ENCODE measurements around the gene FIP1L1. TPM values are rescaled to one million over a fixed set of nuclear protein-coding genes. Genes with fewer than 3 reads are reported as not detected.

FIP1L1 gene
- total and polyA plus RNA-seq, 2 of the 4 experiments (the other 2 are of a cell fraction), result 31.1 to 37.5 TPM

- no peak for DNase-seq
- Histone ChIP-seq H3K56ac (ENCODE audit: extremely low read depth, insufficient read depth, low read length) (no peak overlapping the region), H3K4ac (ENCODE audit: low read depth, low read length) (no peak overlapping the region), H3K4me1 (ENCODE audit: control insufficient read depth, insufficient read depth, low read length) (no peaks in the 10 kb centered on the region), H3K23ac (ENCODE audit: low read depth, low read length) (no peak overlapping the region), H3K9me1 (ENCODE audit: insufficient read depth, low read length) (peaks cover 6% of the 10 kb centered on the region), H3K9ac (ENCODE audit: low read depth, low read length) (no peak overlapping the region), H3K14ac (replicated peaks; ENCODE audit: low read depth, low read length) (no peak overlapping the region), H3K9me3 (ENCODE audit: control insufficient read depth, insufficient read depth, low read length) (no peaks in the 10 kb centered on the region), H2BK5ac (ENCODE audit: low read depth, low read length, poor library complexity, severe bottlenecking) (no peak overlapping the region), H3K27ac (ENCODE audit: insufficient read depth, low read length) (no peak overlapping the region), H3K79me1 (ENCODE audit: low read depth in 1 of 2, low read length in 2 of 2) (peaks cover 18 to 33% of the 10 kb centered on the region in 2 experiments), H3K27me3 (ENCODE audit: control insufficient read depth, insufficient read depth, low read length) (no peaks in the 10 kb centered on the region), H3K4me3 (ENCODE audit: insufficient read depth, low read depth, low read length) (no peak overlapping the region), H3K4me2 (ENCODE audit: low read depth, low read length) (no peak overlapping the region), H4K8ac (ENCODE audit: low read depth in 2 of 2, low read length in 2 of 2) (no peak overlapping the region), H2AK9ac (replicated peaks; ENCODE audit: low read depth, low read length, poor library complexity) (no peak overlapping the region), H2AFZ (replicated peaks; ENCODE audit: low read length, poor library complexity) (no peak overlapping the region), H4K5ac (ENCODE audit: low read depth, low read length) (no peak overlapping the region), H2AK5ac (ENCODE audit: low read depth, low read length) (no peak overlapping the region), H2BK15ac (ENCODE audit: low read depth, low read length) (no peak overlapping the region), H4K20me1 (ENCODE audit: insufficient read depth, low read length) (no peaks in the 10 kb centered on the region), H4K91ac (ENCODE audit: insufficient read depth, low read depth, low read length) (no peak overlapping the region), H3K36me3 (ENCODE audit: control insufficient read depth, insufficient read depth, low read length) (peaks cover 4% of the 10 kb centered on the region), H2BK20ac (ENCODE audit: low read depth, low read length) (no peak overlapping the region), H3K18ac (ENCODE audit: low read depth, low read length) (no peak overlapping the region), H2BK120ac (ENCODE audit: low read depth, low read length) (no peak overlapping the region)
- POLR2A ChIA-PET (ENCODE audit: unreplicated experiment), result no interaction called here
- no peak for ATAC-seq (ENCODE audit: low read depth)
- TF ChIP-seq CHD1 (IDR thresholded peaks at IDR 0.05; ENCODE audit: low read depth, low read length), result no peak
- no peak for TF ChIP-seq RFX5 (IDR thresholded peaks at IDR 0.05; ENCODE audit: low read depth, low read length)
- TF ChIP-seq NFE2L2 (IDR thresholded peaks at IDR 0.05; ENCODE audit: low read depth, low read length), result no peak
- TF ChIP-seq RCOR1 (IDR thresholded peaks at IDR 0.05; ENCODE audit: insufficient replicate concordance, low read length), result no peak
- TF ChIP-seq CTCF (conservative IDR thresholded peaks at IDR 0.05; ENCODE audit: low read depth, low read length), result no peak
- TF ChIP-seq POLR2A (IDR thresholded peaks at IDR 0.05; ENCODE audit: low read depth, low read length), result no peak
- no peak for TF ChIP-seq FOS (IDR thresholded peaks at IDR 0.05; ENCODE audit: low read depth, low read length)
- CTCF ChIA-PET, result no interaction called here
- no TSS peak for BruUV-seq (replicated peaks)
- in situ Hi-C loops (cut with MboI; ENCODE audit: low sequenced_read_pairs) (no loop called here), intact Hi-C loops (cut with micrococcal nuclease) (no loop called here), dilution Hi-C loops (cut with HindIII; ENCODE audit: low sequenced_read_pairs, unreplicated experiment) (no loop called here)
Measured at GRCh38 chr4:53355930-53356521, 21.4 kb upstream of the FIP1L1 start.
